Measurements from ENCODE around the gene PIM2.

GRCh38 chrX:48917139-48918001, 1.5 kb downstream of the PIM2 start:
- peak; percentile 80 for TF ChIP-seq CTCF (conservative IDR thresholded peaks at IDR 0.05)
- TF ChIP-seq EZH2 (IDR thresholded peaks at IDR 0.05; ENCODE audit: low read depth) = no peak
